BLaER1 treated with 17β-estradiol and CSF1 and Interleukin-3, amounts not matched to agents 10 nM and 100 nM (cell line): ENCODE data around the gene CSH1.

Source experiments
- H3K27ac ChIP-seq, 11 experiments: shearing (Covaris generic); formaldehyde crosslinking; 2 replicates each; pipeline ENCODE4 v1.8.1; 2022
- H3K27me3 ChIP-seq, 11 experiments: shearing (Covaris generic); formaldehyde crosslinking; 2 replicates each; pipeline ENCODE4 v1.8.1; 2022
- H3K36me3 ChIP-seq, 11 experiments: shearing (Covaris generic); formaldehyde crosslinking; 2 replicates each; pipeline ENCODE4 v1.8.1; 2022
- H3K4me1 ChIP-seq, 10 experiments: shearing (Covaris generic); formaldehyde crosslinking; 2 replicates each; pipeline ENCODE4 v1.8.1; 2022
- H3K4me2 ChIP-seq, 11 experiments: shearing (Covaris generic); formaldehyde crosslinking; 2 replicates each; pipeline ENCODE4 v1.8.1; 2022
- H3K4me3 ChIP-seq, 10 experiments: shearing (Covaris generic); formaldehyde crosslinking; 2 replicates each; pipeline ENCODE4 v1.8.1; 2022
- H3K9ac ChIP-seq, 11 experiments: shearing (Covaris generic); formaldehyde crosslinking; 2 replicates each; pipeline ENCODE4 v1.8.1; 2022
- H3K9me3 ChIP-seq, 11 experiments: shearing (Covaris generic); formaldehyde crosslinking; replicated peaks in 1 of 11; 2 replicates each; pipeline ENCODE4 v1.8.1; 2022
- H4K20me1 ChIP-seq, 11 experiments: shearing (Covaris generic); formaldehyde crosslinking; 2 replicates each; pipeline ENCODE4 v1.8.1; 2022
- Cebpa-rat ChIP-seq, 11 experiments: shearing (Covaris generic); IDR thresholded peaks; 2 replicates each; pipeline ENCODE4 v1.8.1; 2022

CSH1 gene

GRCh38 chr17:63930951-63931575 lies 34.7 kb upstream of the CSH1 start:
- TF ChIP-seq Cebpa-rat (IDR thresholded peaks at IDR 0.05), result no peak
- peak overlapping the region; percentile 73 to 87 (median 78) for H3K9ac ChIP-seq
- H3K9me3 ChIP-seq, result peaks cover 0 to 7% (median 0%) of the 10 kb centered on the region in 11 experiments; a peak in 3 of 22 replicates
- peak overlapping the region; percentile 89 to 99 (median 98) for H3K4me2 ChIP-seq
- no peaks in the 10 kb centered on the region for H3K27me3 ChIP-seq
- peak overlapping the region; percentile 63 to 87 (median 77); a peak in 21 of 22 replicates for H3K27ac ChIP-seq
- H3K4me3 ChIP-seq, result peak overlapping the region; percentile 51 to 91 (median 72)
- H3K4me1 ChIP-seq, result peaks cover 78 to 95% (median 93%) of the 10 kb centered on the region in 10 experiments
- peaks cover 0 to 35% (median 27%) of the 10 kb centered on the region in 11 experiments; a peak in 16 of 22 replicates for H4K20me1 ChIP-seq
- peaks cover 20 to 33% (median 26%) of the 10 kb centered on the region in 11 experiments for H3K36me3 ChIP-seq

- Histone ChIP-seq H3K4me2 (peak overlapping the region; percentile 89 to 99 (median 98)), H3K4me1 (peaks cover 84 to 100% (median 97%) of the 10 kb centered on the region in 10 experiments), H3K9ac (peak overlapping the region; percentile 73 to 87 (median 78); a peak in 21 of 22 replicates), H3K36me3 (peaks cover 20 to 33% (median 26%) of the 10 kb centered on the region in 11 experiments), H3K27me3 (no peaks in the 10 kb centered on the region), H3K27ac (peak overlapping the region in 9 of 11 experiments; percentile 73 to 87 (median 77); a peak in 16 of 22 replicates), H4K20me1 (peaks cover 0 to 35% (median 27%) of the 10 kb centered on the region in 11 experiments; a peak in 16 of 22 replicates), H3K9me3 (peaks cover 0 to 7% (median 0%) of the 10 kb centered on the region in 11 experiments; a peak in 3 of 22 replicates), H3K4me3 (peak overlapping the region; percentile 51 to 91 (median 72))
- no peak for TF ChIP-seq Cebpa-rat (IDR thresholded peaks at IDR 0.05)
These were observed 33.7 kb upstream of the CSH1 start for GRCh38 chr17:63929860-63930766.

- Histone ChIP-seq H3K4me2 (peak overlapping the region; percentile 89 to 99 (median 98)), H3K4me3 (peak overlapping the region in 5 of 10 experiments; percentile 71 to 91 (median 77); a peak in 7 of 20 replicates), H3K4me1 (peaks cover 74 to 100% (median 94%) of the 10 kb centered on the region in 10 experiments), H3K27ac (peak overlapping the region in 8 of 11 experiments; percentile 7 to 87 (median 68); a peak in 11 of 22 replicates), H3K27me3 (no peaks in the 10 kb centered on the region), H3K36me3 (peaks cover 20 to 33% (median 26%) of the 10 kb centered on the region in 11 experiments), H4K20me1 (peaks cover 0 to 35% (median 27%) of the 10 kb centered on the region in 11 experiments; a peak in 16 of 22 replicates), H3K9ac (peak overlapping the region in 6 of 11 experiments; percentile 74 to 87 (median 85); a peak in 9 of 22 replicates), H3K9me3 (peaks cover 0 to 7% (median 0%) of the 10 kb centered on the region in 11 experiments; a peak in 3 of 22 replicates)
- TF ChIP-seq Cebpa-rat (IDR thresholded peaks at IDR 0.05), result no peak
These were observed 32.8 kb upstream of the CSH1 start for GRCh38 chr17:63928966-63929695.

GRCh38 chr17:63928172-63928666 lies 31.8 kb upstream of the CSH1 start:
- Histone ChIP-seq H4K20me1 (peaks cover 0 to 35% (median 27%) of the 10 kb centered on the region in 11 experiments; a peak in 16 of 22 replicates), H3K36me3 (peaks cover 20 to 33% (median 26%) of the 10 kb centered on the region in 11 experiments), H3K9me3 (peaks cover 0 to 7% (median 0%) of the 10 kb centered on the region in 11 experiments; a peak in 3 of 22 replicates), H3K4me3 (peak overlapping the region in 6 of 10 experiments; percentile 3 to 91 (median 52); a peak in 8 of 20 replicates), H3K27ac (peak overlapping the region in 8 of 11 experiments; percentile 7 to 87 (median 68); a peak in 13 of 22 replicates), H3K27me3 (no peaks in the 10 kb centered on the region), H3K9ac (peak overlapping the region in 6 of 11 experiments; percentile 34 to 87 (median 63); a peak in 8 of 22 replicates), H3K4me1 (peaks cover 69 to 100% (median 93%) of the 10 kb centered on the region in 10 experiments), H3K4me2 (peak overlapping the region; percentile 89 to 99 (median 98))
- TF ChIP-seq Cebpa-rat (IDR thresholded peaks at IDR 0.05), result no peak

- H3K27ac ChIP-seq, result peak overlapping the region in 8 of 11 experiments; percentile 7 to 87 (median 68); a peak in 15 of 22 replicates
- no peaks in the 10 kb centered on the region for H3K27me3 ChIP-seq
- H3K36me3 ChIP-seq, result peaks cover 20 to 33% (median 26%) of the 10 kb centered on the region in 11 experiments
- peak overlapping the region in 9 of 11 experiments; percentile 17 to 87 (median 52); a peak in 14 of 22 replicates for H3K9ac ChIP-seq
- H3K4me2 ChIP-seq, result peak overlapping the region; percentile 89 to 99 (median 98)
- TF ChIP-seq Cebpa-rat (IDR thresholded peaks at IDR 0.05), result no peak
- peak overlapping the region in 6 of 10 experiments; percentile 3 to 83 (median 40); a peak in 10 of 20 replicates for H3K4me3 ChIP-seq
- H4K20me1 ChIP-seq, result peaks cover 0 to 35% (median 27%) of the 10 kb centered on the region in 11 experiments; a peak in 16 of 22 replicates
- H3K4me1 ChIP-seq, result peaks cover 69 to 100% (median 93%) of the 10 kb centered on the region in 10 experiments
- H3K9me3 ChIP-seq, result peaks cover 0 to 7% (median 0%) of the 10 kb centered on the region in 11 experiments; a peak in 3 of 22 replicates
These were observed 31.2 kb upstream of the CSH1 start for GRCh38 chr17:63927464-63928171.

- no peak for TF ChIP-seq Cebpa-rat (IDR thresholded peaks at IDR 0.05)
- peaks cover 0 to 7% (median 0%) of the 10 kb centered on the region in 11 experiments; a peak in 3 of 22 replicates for H3K9me3 ChIP-seq
- peaks cover 63 to 96% (median 94%) of the 10 kb centered on the region in 10 experiments for H3K4me1 ChIP-seq
- H3K27me3 ChIP-seq, result no peaks in the 10 kb centered on the region
- H3K9ac ChIP-seq, result peak overlapping the region in 5 of 11 experiments; percentile 1 to 85 (median 27); a peak in 8 of 22 replicates
- peak overlapping the region; percentile 35 to 99 (median 97) for H3K4me2 ChIP-seq
- peaks cover 0 to 33% (median 24%) of the 10 kb centered on the region in 11 experiments; a peak in 16 of 22 replicates for H4K20me1 ChIP-seq
- 0 out of 20 replicates have a peak overlapping the region, but pooled peaks of 1 of the 10 experiments have one; percentile 6 for H3K4me3 ChIP-seq
- peaks cover 20 to 33% (median 26%) of the 10 kb centered on the region in 11 experiments for H3K36me3 ChIP-seq
- peak overlapping the region in 7 of 11 experiments; percentile 1 to 87 (median 35); a peak in 11 of 22 replicates for H3K27ac ChIP-seq
These were observed 29.8 kb upstream of the CSH1 start for GRCh38 chr17:63926164-63926563.
